Fibroblast of skin of right biceps (primary cell): ENCODE measurements around the gene ABHD1.

Source experiments
- DNase-seq: peaks from one replicate; pipeline ENCODE4 v3.0.0-alpha.2; 2013

Gene ABHD1

DNA sequence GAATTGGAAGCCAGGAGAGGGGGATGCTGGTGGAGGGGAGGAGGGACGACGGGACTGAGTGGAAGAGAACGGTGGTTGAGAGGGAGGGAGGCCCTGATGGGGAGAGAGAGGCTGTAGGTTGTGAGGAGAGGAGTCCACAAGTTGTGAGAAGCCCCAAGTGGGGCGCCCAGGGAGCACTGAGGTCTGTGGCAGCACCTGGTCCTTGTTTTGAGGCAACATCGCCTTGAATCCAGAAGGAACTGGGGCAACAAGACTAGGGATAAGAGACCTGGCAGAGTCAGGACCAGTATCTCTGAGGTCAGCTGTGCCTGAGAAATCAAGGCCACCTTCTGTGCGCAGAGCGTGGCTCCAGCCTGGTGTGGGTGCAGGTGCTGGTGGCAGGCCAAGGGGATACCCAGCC lies 14.5 kb downstream of the ABHD1 start:
- DNase-seq = no peak

GRCh38 chr2:27139310-27139709 lies 15.7 kb downstream of the ABHD1 start, which contains the start of gene PRR30:
TSS of gene PRR30 (minus strand) at chr2:27139410. CDS start at chr2:27138329, 1,081 bp downstream.
- DNase-seq = no peak

- DNase-seq = no peak
Observed at GRCh38 chr2:27143285-27143684, 19.7 kb downstream of the ABHD1 start.

- DNase-seq = no peak
Observed at GRCh38 chr2:27145682-27146081, 22.1 kb downstream of the ABHD1 start.

DNA sequence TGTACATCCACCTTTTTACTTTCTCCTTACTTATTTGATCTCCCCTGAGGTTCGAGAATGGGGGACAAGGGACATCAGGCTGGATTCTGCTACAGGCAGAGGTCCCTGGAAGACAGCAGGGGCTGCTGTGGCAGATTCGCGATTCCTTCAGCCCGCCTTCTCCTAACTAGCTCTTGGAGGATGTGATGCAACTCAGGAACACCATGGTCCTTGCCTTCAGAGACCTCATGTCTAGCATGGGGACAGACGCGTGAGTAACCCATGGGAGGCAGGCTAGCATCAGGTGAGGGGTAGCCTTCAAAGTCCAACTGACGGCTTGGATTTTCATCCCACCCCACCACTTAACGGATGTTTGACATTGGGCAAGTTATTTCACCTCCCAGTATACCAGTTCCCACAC lies 24.3 kb downstream of the ABHD1 start:
- DNase-seq = no peak

DNA sequence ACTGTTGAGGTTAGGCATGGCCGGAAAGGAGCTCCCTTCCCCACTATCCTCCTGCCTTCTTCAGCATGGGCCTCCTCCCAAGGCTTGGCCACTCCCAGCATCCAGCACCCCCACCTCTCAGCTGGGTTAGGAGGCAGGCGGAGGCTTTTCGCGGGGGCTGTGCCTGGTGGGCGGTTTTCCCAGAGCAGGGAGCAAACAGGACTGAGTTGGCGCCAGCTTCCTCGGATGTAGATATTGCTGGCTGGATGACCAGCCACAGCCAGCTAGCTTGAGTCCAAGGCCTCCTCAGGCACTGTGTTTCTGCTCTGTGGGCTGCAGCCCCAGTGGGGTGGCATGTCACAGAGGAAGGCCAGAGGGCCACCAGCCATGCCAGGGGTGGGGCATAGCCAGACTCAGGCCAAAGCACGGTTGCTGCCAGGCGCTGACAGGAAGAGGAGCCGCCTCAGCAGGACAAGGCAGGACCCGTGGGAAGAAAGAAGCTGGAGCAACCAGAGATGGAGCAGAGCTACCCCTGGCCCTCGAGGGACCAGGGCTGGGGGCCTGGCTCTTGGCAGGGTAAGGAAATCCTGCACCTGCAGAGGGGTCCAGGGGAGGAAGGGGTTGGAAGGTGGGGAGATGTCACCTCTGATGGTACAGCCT lies 25.3 kb downstream of the ABHD1 start, which contains the start of gene TCF23:
Gene TCF23 (plus strand): TSS at position 204 of the 639 bp plus-strand sequence. CDS start 130 bp downstream, at position 334.
- DNase-seq = no peak

GRCh38 chr2:27149570-27150405 lies 26.2 kb downstream of the ABHD1 start:
- no peak for DNase-seq

- DNase-seq = no peak
Observed at GRCh38 chr2:27150639-27151230, 27.1 kb downstream of the ABHD1 start.

GRCh38 chr2:27152102-27152795 lies 28.6 kb downstream of the ABHD1 start:
- no peak for DNase-seq

DNA sequence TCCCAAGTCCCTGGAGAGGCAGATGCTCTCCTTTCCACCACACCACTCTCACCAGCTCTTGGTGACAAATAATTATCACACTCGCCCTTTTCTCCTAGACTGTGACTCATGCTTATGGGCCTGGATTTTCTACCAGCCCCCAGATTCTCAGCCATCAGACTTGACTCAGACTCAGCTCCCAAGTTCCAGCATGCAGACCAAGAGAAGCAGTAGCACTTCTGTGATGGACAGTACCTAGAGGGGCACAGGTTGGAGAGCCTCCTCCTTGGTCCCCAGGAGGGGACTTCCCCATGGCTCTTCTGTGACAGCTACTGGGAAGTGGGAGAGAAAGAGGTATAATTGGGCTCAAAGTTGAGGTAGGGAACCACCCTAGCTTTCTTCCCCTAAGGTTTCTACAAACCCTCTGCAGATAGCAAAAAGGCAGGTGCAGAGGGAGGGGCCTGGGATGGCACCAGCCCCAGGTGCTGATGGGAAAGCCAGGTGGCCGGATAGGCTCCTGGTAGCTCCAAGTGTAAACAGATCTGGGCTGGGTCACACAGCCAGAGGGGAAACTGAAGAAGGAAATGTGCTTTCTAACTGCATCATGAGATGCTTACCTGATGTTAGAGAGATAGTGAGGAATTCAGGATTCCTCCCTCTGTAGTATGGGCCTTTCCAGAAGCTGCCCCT lies 29.3 kb downstream of the ABHD1 start:
- peak; percentile 50 for DNase-seq

DNA sequence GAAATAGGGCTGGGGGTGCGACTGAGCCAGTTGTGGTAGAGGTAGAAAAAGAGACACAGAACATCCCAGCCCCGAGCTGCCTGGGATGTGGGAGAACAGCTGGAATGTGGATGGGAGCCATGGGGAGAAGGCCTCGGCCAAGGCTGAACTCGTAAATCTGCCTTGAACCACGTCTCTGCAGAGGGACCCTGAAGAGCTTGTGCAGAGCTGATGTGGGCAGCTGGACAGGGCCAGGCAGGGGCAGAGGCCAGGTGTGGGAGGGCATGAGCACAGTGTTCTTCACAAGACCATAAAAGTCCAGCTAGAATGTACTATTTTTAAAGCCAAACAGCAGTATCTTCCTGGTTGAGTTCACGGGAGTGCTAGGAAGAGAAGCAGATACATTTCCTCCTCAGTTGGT lies 30.9 kb downstream of the ABHD1 start:
- no peak for DNase-seq

DNA sequence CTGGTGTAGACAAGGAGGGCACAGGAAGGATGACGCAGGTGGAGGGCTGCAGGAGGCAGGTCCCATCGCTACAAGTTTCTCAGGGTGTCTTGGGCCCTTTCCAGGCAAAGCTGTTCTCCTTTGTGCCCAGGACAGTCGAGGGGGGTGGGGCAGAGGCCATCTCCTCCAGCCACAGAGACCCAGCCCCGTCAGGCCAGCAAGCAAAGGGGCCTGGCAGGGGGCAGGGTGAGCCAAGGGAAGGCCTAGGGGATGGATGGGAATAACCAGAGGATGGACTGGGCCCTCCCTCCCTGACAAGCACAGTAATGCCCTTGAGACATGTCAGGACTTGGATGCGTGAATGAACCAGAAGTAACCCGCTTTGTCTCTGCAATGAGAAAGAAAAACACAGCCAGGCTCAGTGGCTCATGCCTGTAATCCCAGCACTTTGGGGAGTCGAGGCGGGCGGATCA lies 31.5 kb downstream of the ABHD1 start:
- no peak for DNase-seq

DNA sequence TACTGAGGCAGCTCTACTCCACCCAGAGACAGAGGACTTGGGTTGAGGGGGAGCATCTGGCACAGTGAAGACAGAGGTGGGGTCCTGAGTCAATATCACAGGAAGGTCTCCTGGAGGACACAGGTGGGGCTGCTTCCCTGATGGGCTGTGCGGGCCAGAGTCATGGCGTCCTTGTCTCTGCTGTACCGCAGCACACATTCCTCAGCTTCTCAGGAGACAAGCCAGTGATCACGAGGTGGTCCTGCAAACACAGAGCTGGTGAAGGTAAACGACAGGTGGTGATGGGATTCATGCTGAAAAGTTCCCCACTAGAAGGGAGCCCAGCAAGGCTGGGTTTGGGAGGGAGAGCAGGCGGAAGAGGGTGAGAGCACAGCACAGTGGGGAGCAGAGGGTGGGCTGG lies 34.9 kb downstream of the ABHD1 start:
- DNase-seq = no peak

GRCh38 chr2:27159271-27159670 lies 35.7 kb downstream of the ABHD1 start:
- DNase-seq = no peak

GRCh38 chr2:27160191-27160590 lies 36.6 kb downstream of the ABHD1 start:
- no peak for DNase-seq

- peak; percentile 34 for DNase-seq
Observed at GRCh38 chr2:27162151-27163121, 38.8 kb downstream of the ABHD1 start.

DNA sequence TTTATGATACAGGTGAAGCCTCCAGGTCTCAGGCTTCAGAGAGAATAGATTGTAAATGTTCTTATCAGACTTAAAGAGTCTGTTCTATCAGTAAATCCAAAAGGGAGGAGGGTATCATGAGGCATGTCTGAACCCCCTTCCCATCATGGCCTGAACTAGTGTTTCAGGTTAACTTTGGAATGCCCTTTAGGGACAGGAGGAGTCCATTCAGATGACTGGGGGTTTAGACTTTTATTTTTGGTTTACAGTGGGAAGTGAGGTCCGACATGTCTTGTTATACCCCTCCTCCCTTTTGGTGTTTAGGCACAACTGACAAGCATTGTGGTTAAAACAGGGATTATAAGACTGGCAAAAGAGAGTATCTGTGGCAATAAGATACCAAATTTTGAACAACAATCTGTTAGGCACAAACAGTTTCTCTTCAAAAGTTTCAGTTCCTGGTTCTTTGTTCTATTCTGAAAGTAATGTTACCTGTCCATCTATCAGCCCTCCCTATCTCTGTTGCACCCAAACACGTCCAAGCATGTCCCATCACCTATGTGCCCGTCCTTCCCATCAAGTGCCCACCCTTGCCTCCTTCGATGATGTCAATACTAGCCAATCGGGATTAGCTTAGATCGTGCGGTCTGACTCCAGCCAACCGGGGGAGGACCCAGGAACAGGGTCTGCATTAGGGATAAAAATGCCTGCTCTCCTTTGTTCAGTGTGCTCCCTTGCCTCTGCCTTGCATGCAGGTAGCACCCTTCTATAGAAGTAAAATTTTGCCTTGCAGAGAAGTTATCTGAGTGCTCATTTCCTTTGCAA lies 41.5 kb downstream of the ABHD1 start:
- DNase-seq = no peak

- DNase-seq = no peak
Observed at GRCh38 chr2:27170581-27171337, 47.1 kb downstream of the ABHD1 start.

- no peak for DNase-seq
Observed at GRCh38 chr2:27171351-27171848, 47.8 kb downstream of the ABHD1 start.
